ENCODE results near the gene LRP2.

GRCh38 chr2:169260246-169260645 is 102.1 kb downstream of the LRP2 start:
- no peak for TF ChIP-seq CTCF (IDR thresholded peaks at IDR 0.05; ENCODE audit: insufficient read depth, low read depth, low read length)
- no peak for TF ChIP-seq EZH2 (IDR thresholded peaks at IDR 0.05; ENCODE audit: insufficient read depth, low read length)

All from astrocyte (in vitro differentiated cells and primary cell).